ENCODE results near the gene MRPL14.

- TF ChIP-seq POLR2A (IDR thresholded peaks at IDR 0.05; ENCODE audit: low read depth, low read length): no peak
- no peak for TF ChIP-seq CTCF (IDR thresholded peaks at IDR 0.05 in 2 of 3, conservative IDR thresholded peaks at IDR 0.05 in 1 of 3; ENCODE audit: control insufficient read depth in 2 of 3, extremely low read depth in 1 of 3, insufficient read depth in 1 of 3, low read depth in 3 of 3, low read length in 3 of 3)
- TF ChIP-seq SUZ12 (IDR thresholded peaks at IDR 0.05; ENCODE audit: unreplicated experiment): no peak
Observed at GRCh38 chr6:44176130-44176761, 49.0 kb upstream of the MRPL14 start.

Data from GM12878 (cell line).